ENCODE data around the gene EPHB3.

The EPHB3 gene

GRCh38 chr3:184543843-184544512 lies 17.6 kb upstream of the EPHB3 start:
- DNase-seq (ENCODE audit: low read depth): peak; percentile 29

GRCh38 chr3:184544513-184544861 lies 17.1 kb upstream of the EPHB3 start:
- no peak for DNase-seq (ENCODE audit: low read depth)

- no peak for DNase-seq (ENCODE audit: low read depth)
These were observed 15.8 kb upstream of the EPHB3 start for GRCh38 chr3:184545769-184546168.

GRCh38 chr3:184546252-184546651 lies 15.3 kb upstream of the EPHB3 start:
- no peak for DNase-seq (ENCODE audit: low read depth)

- DNase-seq (ENCODE audit: low read depth): no peak
These were observed 11.6 kb upstream of the EPHB3 start for GRCh38 chr3:184549796-184550577.

GRCh38 chr3:184551103-184551502 lies 10.5 kb upstream of the EPHB3 start:
- no peak for DNase-seq (ENCODE audit: low read depth)

- no peak for DNase-seq (ENCODE audit: low read depth)
These were observed 9.8 kb upstream of the EPHB3 start for GRCh38 chr3:184551614-184552256.

- DNase-seq (ENCODE audit: low read depth): no peak
These were observed 9.3 kb upstream of the EPHB3 start for GRCh38 chr3:184552296-184552695.

GRCh38 chr3:184552863-184553262 lies 8.7 kb upstream of the EPHB3 start:
- DNase-seq (ENCODE audit: low read depth): no peak

GRCh38 chr3:184553385-184553784 lies 8.2 kb upstream of the EPHB3 start:
- no peak for DNase-seq (ENCODE audit: low read depth)

GRCh38 chr3:184554461-184554860 lies 7.1 kb upstream of the EPHB3 start:
- no peak for DNase-seq (ENCODE audit: low read depth)

- DNase-seq (ENCODE audit: low read depth): no peak
These were observed 4.8 kb upstream of the EPHB3 start for GRCh38 chr3:184556582-184557347.

GRCh38 chr3:184557348-184557950 lies 4.1 kb upstream of the EPHB3 start:
- DNase-seq (ENCODE audit: low read depth): no peak

GRCh38 chr3:184558726-184559125 lies 2.9 kb upstream of the EPHB3 start:
- DNase-seq (ENCODE audit: low read depth): no peak

- no peak for DNase-seq (ENCODE audit: low read depth)
These were observed 2.2 kb upstream of the EPHB3 start for GRCh38 chr3:184559336-184559735.

GRCh38 chr3:184560531-184560930 lies 1.1 kb upstream of the EPHB3 start:
- DNase-seq (ENCODE audit: low read depth): no peak

GRCh38 chr3:184561913-184562877 lies 610 bp downstream of the EPHB3 start:
- no peak for DNase-seq (ENCODE audit: low read depth)

- no peak for DNase-seq (ENCODE audit: low read depth)
These were observed 1.4 kb downstream of the EPHB3 start for GRCh38 chr3:184562878-184563560.

- DNase-seq (ENCODE audit: low read depth): no peak
These were observed 2.0 kb downstream of the EPHB3 start for GRCh38 chr3:184563561-184563925.

GRCh38 chr3:184563941-184564684 lies 2.5 kb downstream of the EPHB3 start:
- DNase-seq (ENCODE audit: low read depth): no peak

Measured in stimulated activated CD8-positive, alpha-beta memory T cell treated with anti-CD3 and anti-CD28 coated beads, Interleukin-12 subunit alpha, Interleukin-12 subunit beta, amount 100 ng/mL, for 4 hours (primary cell).